Measurements from ENCODE around the gene TPM4. TPM values are rescaled to one million over a fixed set of nuclear protein-coding genes. Genes with fewer than 3 reads are reported as not detected.

TPM4 gene
- total and polyA plus RNA-seq, 2 donors (not counting 1 experiment from before 2014, with no cell fraction given), result 65.4 to 127 TPM

GRCh38 chr19:16069813-16070365 lies 6.4 kb upstream of the TPM4 start:
- CTCF ChIA-PET, result interaction anchor here (0.7 to 2.4 kb wide), 15 partner anchors 8 to 348 kb away, joined by 3 to 14 read pairs (median 7); partner anchors contain the start of genes FAM32A and RAB8A
- POLR2A ChIA-PET, result interaction anchor here (0.5 to 1.4 kb wide), 16 partner anchors 17 to 663 kb away, joined by 3 to 13 read pairs (median 6); partner anchors contain the start of gene HSH2D
- Histone ChIP-seq H3K27me3 (replicated peaks in 1 of 4; ENCODE audit: control extremely low read depth in 1 of 4, control insufficient read depth in 3 of 4, insufficient read depth in 4 of 4, low read length in 3 of 4) (no peaks in the 10 kb centered on the region), H3K9me3 (ENCODE audit: control extremely low read depth in 1 of 3, control insufficient read depth in 2 of 3, insufficient read depth in 1 of 3, low read length in 2 of 3) (no peaks in the 10 kb centered on the region), H3K4me3 (ENCODE audit: control extremely low read depth in 1 of 5, extremely low read depth in 1 of 5, insufficient read depth in 1 of 5, low read depth in 2 of 5, low read length in 4 of 5) (peak overlapping the region in 4 of 5 experiments; percentile 30 to 56 (median 43)), H3K4me1 (ENCODE audit: control insufficient read depth in 2 of 2, insufficient read depth in 2 of 2, low read length in 2 of 2) (peaks cover 23 to 40% of the 10 kb centered on the region in 2 donors), H3K27ac (ENCODE audit: low read length in 2 of 2) (peak overlapping the region; percentile 96 to 98), H4K20me1 (ENCODE audit: control insufficient read depth, insufficient read depth, low read length, poor library complexity, severe bottlenecking) (no peaks in the 10 kb centered on the region), H3K4me2 (replicated peaks; ENCODE audit: low read depth, low read length, poor library complexity, severe bottlenecking) (peak overlapping the region; percentile 80), H2AFZ (ENCODE audit: insufficient read depth, low read depth, low read length, poor library complexity, severe bottlenecking) (peak overlapping the region; percentile 86), H3K9ac (ENCODE audit: low read length) (peak overlapping the region; percentile 54), H3K79me2 (ENCODE audit: control insufficient read depth, insufficient read depth, low read length) (peaks cover 19% of the 10 kb centered on the region), H3K36me3 (replicated peaks in 1 of 2; ENCODE audit: control extremely low read depth in 1 of 2, control insufficient read depth in 1 of 2, extremely low read depth in 1 of 2, insufficient read depth in 2 of 2, low read length in 1 of 2) (no peaks in the 10 kb centered on the region)
- H3K4me1 Mint-ChIP-seq, result peaks cover 22% of the 10 kb centered on the region
- no peak overlapping the region for H3K4me3 Mint-ChIP-seq
- no peak overlapping the region for H3K27ac Mint-ChIP-seq
- no peaks in the 10 kb centered on the region for H3K27me3 Mint-ChIP-seq
- intact Hi-C loops (cut with micrococcal nuclease), result loop anchor here (1.0 to 10.0 kb wide), 5 partner anchors 8 to 315 kb away; partner anchors contain the start of genes FAM32A, HSH2D and RAB8A
- ATAC-seq (ENCODE audit: low read depth) (no peak), DNase-seq (no peak)
- no peaks in the 10 kb centered on the region for H3K9me3 Mint-ChIP-seq (ENCODE audit: insufficient read depth)
- TF ChIP-seq EZH2 (IDR thresholded peaks at IDR 0.05; ENCODE audit: borderline replicate concordance, insufficient read depth, low read depth, low read length, poor library complexity, severe bottlenecking) (no peak), CTCF (IDR thresholded peaks at IDR 0.05) (no peak)
- WGBS (ENCODE audit: insufficient coverage), result 89% methylated on average over 8 of the region's 10 CpGs
